RWPE2 (cell line): ENCODE data around the gene GRIA4.

ENCODE experiments used
- ATAC-seq: fragments of 200-7000 bp; cut with Tn5 transposase; 3 replicates; pipeline ENCODE4 v1.9.1; 2021; ENCODE audit warnings: low read depth
- DNase-seq: peaks from one replicate; pipeline ENCODE4 v3.0.0-alpha.2; 2020; ENCODE audit warnings: low spot score
- H3K27ac ChIP-seq: fragments of 450-650 bp; 2 replicates; pipeline ENCODE4 v1.5.1; 2017; ENCODE audit warnings: mild to moderate bottlenecking; ENCODE audit not compliant: poor library complexity, severe bottlenecking
- H3K27me3 ChIP-seq: fragments of 250-450 bp; sonication (Bioruptor Pico); 2 replicates; pipeline ENCODE4 v1.5.1; 2021; ENCODE audit warnings: mild to moderate bottlenecking, moderate library complexity; ENCODE audit not compliant: insufficient read depth, poor library complexity, severe bottlenecking
- H3K36me3 ChIP-seq: fragments of 250-450 bp; sonication (Bioruptor Pico); 2 replicates; pipeline ENCODE4 v1.5.1; 2020; ENCODE audit warnings: low read depth, mild to moderate bottlenecking, moderate library complexity
- H3K4me1 ChIP-seq: fragments of 250-450 bp; sonication (Bioruptor Pico); 2 replicates; pipeline ENCODE4 v1.5.1; 2021; ENCODE audit warnings: mild to moderate bottlenecking, moderate library complexity; ENCODE audit not compliant: insufficient read depth, poor library complexity, severe bottlenecking
- H3K4me3 ChIP-seq: fragments of 250-450 bp; sonication (Bioruptor Pico); 2 replicates; pipeline ENCODE4 v1.5.1; 2021; ENCODE audit warnings: mild to moderate bottlenecking, moderate library complexity; ENCODE audit not compliant: severe bottlenecking
- H3K9me3 ChIP-seq: fragments of 250-450 bp; sonication (Bioruptor Pico); 2 replicates; pipeline ENCODE4 v1.5.1; 2021; ENCODE audit warnings: mild to moderate bottlenecking, moderate library complexity; ENCODE audit not compliant: severe bottlenecking
- CTCF ChIP-seq: fragments of 450-650 bp; IDR thresholded peaks from one replicate; pipeline ENCODE4 v1.5.1; 2017; ENCODE audit warnings: mild to moderate bottlenecking, moderate library complexity; ENCODE audit not compliant: poor library complexity, severe bottlenecking

GRIA4 gene

GRCh38 chr11:105693075-105693759 is 83.3 kb downstream of the GRIA4 start:
- no peak overlapping the region for H3K27ac ChIP-seq
- H3K36me3 ChIP-seq, result no peaks in the 10 kb centered on the region
- no peaks in the 10 kb centered on the region for H3K27me3 ChIP-seq
- no peaks in the 10 kb centered on the region for H3K4me1 ChIP-seq
- DNase-seq (no peak), ATAC-seq (no peak)
- no peaks in the 10 kb centered on the region for H3K9me3 ChIP-seq
- no peak overlapping the region for H3K4me3 ChIP-seq
- TF ChIP-seq CTCF, result no peak

- H3K4me1 ChIP-seq, result no peaks in the 10 kb centered on the region
- no peak overlapping the region for H3K4me3 ChIP-seq
- no peaks in the 10 kb centered on the region for H3K27me3 ChIP-seq
- no peak overlapping the region for H3K27ac ChIP-seq
- ATAC-seq (no peak), DNase-seq (no peak)
- TF ChIP-seq CTCF, result no peak
- H3K9me3 ChIP-seq, result no peaks in the 10 kb centered on the region
- H3K36me3 ChIP-seq, result no peaks in the 10 kb centered on the region
Observed at GRCh38 chr11:105696000-105696399, 86.1 kb downstream of the GRIA4 start.

DNA sequence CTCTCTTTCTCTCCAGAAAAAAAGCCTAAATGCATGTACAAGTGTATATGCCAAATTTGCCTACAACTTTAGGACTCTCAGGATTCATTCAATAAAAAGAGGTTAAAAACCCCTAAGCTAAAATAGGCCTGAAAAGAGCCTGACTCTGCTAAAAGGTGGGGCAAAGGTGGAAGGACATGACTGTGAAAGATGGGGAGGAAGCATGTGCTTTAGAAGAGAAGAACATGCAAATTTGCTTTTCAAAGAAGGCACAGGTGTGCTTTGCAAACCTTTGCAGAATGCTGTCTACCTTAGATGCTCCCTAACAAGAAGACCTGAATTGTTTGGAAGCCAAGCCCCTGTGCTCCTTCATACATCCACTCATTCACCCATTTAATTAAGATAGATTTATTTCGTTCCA is 87.4 kb downstream of the GRIA4 start:
- H3K4me1 ChIP-seq, result no peaks in the 10 kb centered on the region
- DNase-seq (no peak), ATAC-seq (no peak)
- no peaks in the 10 kb centered on the region for H3K36me3 ChIP-seq
- H3K27me3 ChIP-seq, result no peaks in the 10 kb centered on the region
- no peak for TF ChIP-seq CTCF
- H3K27ac ChIP-seq, result no peak overlapping the region
- H3K4me3 ChIP-seq, result no peak overlapping the region
- H3K9me3 ChIP-seq, result no peaks in the 10 kb centered on the region

DNA sequence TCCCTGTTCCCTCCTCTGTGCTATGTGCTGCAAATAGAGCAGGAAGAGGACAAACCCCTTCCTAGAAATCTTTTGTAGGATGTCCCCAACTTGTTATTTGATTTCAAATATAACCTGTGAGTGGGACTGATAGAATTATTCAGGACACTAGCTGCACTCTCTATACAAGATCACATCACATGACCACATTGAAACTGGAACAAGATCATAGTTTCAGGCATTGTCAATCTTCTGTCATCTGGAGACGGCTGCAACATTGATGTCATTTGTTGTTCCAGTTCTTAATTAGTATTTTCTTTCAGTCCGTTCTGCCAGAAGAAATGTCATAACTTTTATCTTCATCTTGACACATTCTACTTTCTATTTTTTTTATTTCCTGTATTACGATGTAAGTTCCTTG is 89.3 kb downstream of the GRIA4 start:
- Histone ChIP-seq H3K9me3 (no peaks in the 10 kb centered on the region), H3K4me1 (no peaks in the 10 kb centered on the region), H3K27ac (no peak overlapping the region), H3K4me3 (no peak overlapping the region), H3K36me3 (no peaks in the 10 kb centered on the region), H3K27me3 (no peaks in the 10 kb centered on the region)
- TF ChIP-seq CTCF, result no peak
- ATAC-seq (no peak), DNase-seq (no peak)

DNA sequence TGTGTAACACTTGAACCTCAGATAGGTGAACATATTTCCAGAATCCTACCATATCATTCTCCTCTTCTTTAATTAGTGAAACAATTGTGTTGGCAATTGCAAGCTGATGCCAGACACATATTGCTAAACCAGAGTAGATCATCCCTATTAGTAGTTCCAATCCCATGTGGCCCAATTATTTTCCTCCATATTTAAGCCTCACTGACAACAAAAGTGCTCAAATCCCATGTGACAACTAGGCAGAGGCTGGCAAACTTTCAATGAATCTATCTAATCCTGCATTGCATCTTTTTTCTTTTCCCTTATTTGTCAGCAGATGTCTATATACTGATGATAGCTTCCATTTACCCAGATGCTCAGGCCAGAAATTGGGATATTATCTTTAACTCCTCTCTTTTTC is 90.4 kb downstream of the GRIA4 start:
- no peak for ATAC-seq
- no peak for TF ChIP-seq CTCF
- no peaks in the 10 kb centered on the region for H3K27me3 ChIP-seq
- H3K4me3 ChIP-seq, result no peak overlapping the region
- H3K27ac ChIP-seq, result no peak overlapping the region
- DNase-seq, result no peak
- no peaks in the 10 kb centered on the region for H3K4me1 ChIP-seq
- no peaks in the 10 kb centered on the region for H3K9me3 ChIP-seq
- no peaks in the 10 kb centered on the region for H3K36me3 ChIP-seq
